Left lung (tissue), 10 donors: ENCODE measurements around the gene TIMM13. TPM values are rescaled to one million over a fixed set of nuclear protein-coding genes. Genes with fewer than 3 reads are reported as not detected.

Source experiments
- ATAC-seq: fragments of 200-7000 bp; cut with Tn5 transposase; one replicate; pipeline ENCODE4 v1.9.1; 2020; ENCODE audit warnings: moderate library complexity
- DNase-seq, 4 donors: peaks; one replicate each; pipeline ENCODE4 v3.0.0-alpha.2; 2013 to 2020
- H3K27ac ChIP-seq, 2 donors: fragments of 200-600 bp; sonication (generic) in 1 of 2; one replicate each; pipeline versions ENCODE4 v1.5.0 to v1.8.0; 2020 to 2021
- H3K27me3 ChIP-seq, 2 donors: fragments of 200-600 bp; sonication (generic) in 1 of 2; one replicate each; pipeline versions ENCODE4 v1.5.0 to v1.8.0; 2020 to 2021
- H3K36me3 ChIP-seq, 2 donors: fragments of 200-600 bp; sonication (generic) in 1 of 2; one replicate each; pipeline versions ENCODE4 v1.5.0 to v1.8.0; 2020 to 2021
- H3K4me1 ChIP-seq, 2 donors: fragments of 200-600 bp; one replicate each; pipeline ENCODE4 v1.8.0; 2021
- H3K4me3 ChIP-seq, 2 donors: fragments of 200-600 bp; sonication (generic) in 1 of 2; one replicate each; pipeline versions ENCODE4 v1.5.0 to v1.8.0; 2020 to 2021; ENCODE audit warnings: mild to moderate bottlenecking in 1 of 2
- H3K9me3 ChIP-seq, 2 donors: fragments of 200-600 bp; sonication (generic) in 1 of 2; one replicate each; pipeline versions ENCODE4 v1.5.0 to v1.8.0; 2020 to 2021
- intact Hi-C, 2 donors: fragments of 100-400 bp; cut with DNase I; formaldehyde crosslinking; loops; one replicate each; pipeline versions ENCODE4 v1.11.2 to v1.14.2; 2022
- polyA plus RNA-seq, 6 donors: library from polyadenylated mRNA; unstranded; fragments of 120-200 nt; gene quantifications; one replicate each; pipeline ENCODE4 v1.2.1, GENCODE V29; 2013; ENCODE audit not compliant: insufficient read length in 6 of 6
- total RNA-seq, 2 donors: library from RNA; stranded (reverse); fragmentation: NEBNext Ultra II Directional; extraction: Animal tissue kit (Norgen Biotek cat#: 25700); gene quantifications; one replicate each; pipeline ENCODE4 v1.2.1, GENCODE V29; 2021
- TF ChIP-seq, protein P1 (sequence below), 2 donors: fragments of 200-600 bp; sonication (generic) in 1 of 2; IDR thresholded peaks; one replicate each; pipeline versions ENCODE4 v1.5.0 to v1.8.0; 2021; ENCODE audit warnings: antibody characterized with exemption in 2 of 2
- donor health status: DM: no; HTN: yes; CAD: no.
- donor health status: DM: no; HTN: no; CAD: no.

The TIMM13 gene
- total and polyA plus RNA-seq, 8 donors, result 47.6 to 98.0 (median 70.8) TPM

DNA sequence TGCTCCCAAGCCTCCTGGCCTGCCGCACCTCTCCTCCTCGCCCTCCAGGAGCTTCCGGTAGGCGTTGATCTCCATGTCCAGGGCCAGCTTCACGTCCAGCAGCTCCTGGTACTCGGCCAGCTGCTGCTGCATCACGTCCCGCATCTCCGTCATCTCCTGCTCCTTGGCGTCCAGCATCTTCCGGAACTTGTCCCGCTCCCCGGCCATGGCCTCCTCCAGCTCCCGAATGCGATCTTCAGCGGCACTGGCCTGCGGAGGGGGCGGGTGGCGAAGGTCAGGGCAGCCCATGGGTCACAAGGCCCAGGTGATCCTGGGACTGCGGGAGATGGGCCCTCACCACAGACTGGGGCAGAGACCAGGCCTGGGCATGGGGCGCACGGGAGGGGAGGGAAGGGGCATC lies 6.9 kb upstream of the TIMM13 start:
- no peak overlapping the region for H3K27ac ChIP-seq
- ATAC-seq, result no peak
- no peaks in the 10 kb centered on the region for H3K27me3 ChIP-seq
- intact Hi-C loops, result no loop called here
- H3K9me3 ChIP-seq, result no peaks in the 10 kb centered on the region
- no peaks in the 10 kb centered on the region for H3K4me1 ChIP-seq
- peak in 1 of 4 donors; percentile 72 for DNase-seq
- peaks cover 0 to 78% of the 10 kb centered on the region in 2 donors for H3K36me3 ChIP-seq
- H3K4me3 ChIP-seq, result no peak overlapping the region
- TF ChIP-seq, protein P1, sequence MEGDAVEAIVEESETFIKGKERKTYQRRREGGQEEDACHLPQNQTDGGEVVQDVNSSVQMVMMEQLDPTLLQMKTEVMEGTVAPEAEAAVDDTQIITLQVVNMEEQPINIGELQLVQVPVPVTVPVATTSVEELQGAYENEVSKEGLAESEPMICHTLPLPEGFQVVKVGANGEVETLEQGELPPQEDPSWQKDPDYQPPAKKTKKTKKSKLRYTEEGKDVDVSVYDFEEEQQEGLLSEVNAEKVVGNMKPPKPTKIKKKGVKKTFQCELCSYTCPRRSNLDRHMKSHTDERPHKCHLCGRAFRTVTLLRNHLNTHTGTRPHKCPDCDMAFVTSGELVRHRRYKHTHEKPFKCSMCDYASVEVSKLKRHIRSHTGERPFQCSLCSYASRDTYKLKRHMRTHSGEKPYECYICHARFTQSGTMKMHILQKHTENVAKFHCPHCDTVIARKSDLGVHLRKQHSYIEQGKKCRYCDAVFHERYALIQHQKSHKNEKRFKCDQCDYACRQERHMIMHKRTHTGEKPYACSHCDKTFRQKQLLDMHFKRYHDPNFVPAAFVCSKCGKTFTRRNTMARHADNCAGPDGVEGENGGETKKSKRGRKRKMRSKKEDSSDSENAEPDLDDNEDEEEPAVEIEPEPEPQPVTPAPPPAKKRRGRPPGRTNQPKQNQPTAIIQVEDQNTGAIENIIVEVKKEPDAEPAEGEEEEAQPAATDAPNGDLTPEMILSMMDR (IDR thresholded peaks at IDR 0.05), result no peak

DNA sequence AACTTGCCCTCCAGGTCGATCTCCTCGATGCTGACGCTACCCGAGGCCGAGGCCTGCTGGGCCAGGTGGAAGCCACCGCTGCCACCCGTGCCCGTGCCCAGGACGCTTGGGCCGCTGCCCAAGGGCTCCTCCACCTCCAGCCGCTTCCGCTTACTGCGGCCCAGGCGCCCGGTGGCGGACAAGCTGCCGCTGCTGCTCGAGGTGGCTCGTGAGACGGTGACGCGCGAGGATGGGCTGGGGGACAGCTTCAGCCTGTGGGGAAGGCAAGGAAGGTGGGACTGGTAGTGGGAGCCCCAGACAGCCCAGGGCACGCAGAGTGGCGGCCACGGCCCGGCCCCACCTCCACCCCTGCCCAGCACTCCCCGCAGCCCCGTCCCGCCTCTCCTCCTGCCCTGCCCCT lies 6.5 kb upstream of the TIMM13 start:
- Histone ChIP-seq H3K9me3 (no peaks in the 10 kb centered on the region), H3K27ac (no peak overlapping the region), H3K4me3 (no peak overlapping the region), H3K4me1 (no peaks in the 10 kb centered on the region), H3K36me3 (peaks cover 0 to 78% of the 10 kb centered on the region in 2 donors), H3K27me3 (no peaks in the 10 kb centered on the region)
- DNase-seq (no peak), ATAC-seq (no peak)
- intact Hi-C loops, result no loop called here
- TF ChIP-seq, protein P1 (IDR thresholded peaks at IDR 0.05), result no peak

DNA sequence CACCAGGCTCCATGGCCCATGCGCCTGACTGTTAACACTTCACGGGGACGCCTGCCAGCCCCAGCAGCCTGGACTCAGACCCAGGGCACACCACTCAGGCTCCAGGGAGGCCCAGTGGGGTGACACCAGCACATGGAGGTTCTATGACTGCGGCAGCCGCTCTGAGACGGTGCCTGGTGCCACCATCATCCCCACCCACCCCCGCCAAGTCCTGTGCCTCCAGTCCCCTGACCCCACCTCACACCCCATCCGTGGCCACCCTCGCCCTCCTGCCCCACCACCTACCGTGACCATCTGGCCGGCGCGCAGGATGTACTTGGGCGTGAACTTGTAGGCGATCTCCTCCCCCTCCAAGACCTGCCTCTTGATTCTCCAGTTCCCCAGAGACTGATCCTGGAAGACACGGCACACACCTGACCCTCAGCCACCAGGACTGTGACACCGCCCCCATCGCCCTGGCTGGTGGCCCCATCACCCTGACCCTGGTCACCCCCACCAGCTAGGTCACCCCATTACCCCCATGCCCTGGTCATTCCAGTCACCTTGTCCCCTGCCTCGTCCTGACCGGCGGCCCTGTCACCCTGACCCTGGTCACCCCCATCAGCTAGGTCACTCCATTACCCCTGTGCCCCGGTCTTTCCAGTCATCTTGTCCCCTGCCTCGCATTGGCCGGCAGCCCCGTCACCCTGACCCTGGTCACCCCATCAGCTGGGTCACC lies 4.9 kb upstream of the TIMM13 start:
- H3K4me1 ChIP-seq, result peaks cover 6 to 10% of the 10 kb centered on the region in 2 donors
- TF ChIP-seq, protein P1 (IDR thresholded peaks at IDR 0.05), result no peak
- no peak overlapping the region for H3K27ac ChIP-seq
- H3K36me3 ChIP-seq, result peaks cover 0 to 65% of the 10 kb centered on the region in 2 donors
- DNase-seq, result peak in 1 of 4 donors; percentile 70
- no peak overlapping the region for H3K4me3 ChIP-seq
- no peaks in the 10 kb centered on the region for H3K9me3 ChIP-seq
- no peaks in the 10 kb centered on the region for H3K27me3 ChIP-seq
- ATAC-seq, result no peak
- intact Hi-C loops, result no loop called here

DNA sequence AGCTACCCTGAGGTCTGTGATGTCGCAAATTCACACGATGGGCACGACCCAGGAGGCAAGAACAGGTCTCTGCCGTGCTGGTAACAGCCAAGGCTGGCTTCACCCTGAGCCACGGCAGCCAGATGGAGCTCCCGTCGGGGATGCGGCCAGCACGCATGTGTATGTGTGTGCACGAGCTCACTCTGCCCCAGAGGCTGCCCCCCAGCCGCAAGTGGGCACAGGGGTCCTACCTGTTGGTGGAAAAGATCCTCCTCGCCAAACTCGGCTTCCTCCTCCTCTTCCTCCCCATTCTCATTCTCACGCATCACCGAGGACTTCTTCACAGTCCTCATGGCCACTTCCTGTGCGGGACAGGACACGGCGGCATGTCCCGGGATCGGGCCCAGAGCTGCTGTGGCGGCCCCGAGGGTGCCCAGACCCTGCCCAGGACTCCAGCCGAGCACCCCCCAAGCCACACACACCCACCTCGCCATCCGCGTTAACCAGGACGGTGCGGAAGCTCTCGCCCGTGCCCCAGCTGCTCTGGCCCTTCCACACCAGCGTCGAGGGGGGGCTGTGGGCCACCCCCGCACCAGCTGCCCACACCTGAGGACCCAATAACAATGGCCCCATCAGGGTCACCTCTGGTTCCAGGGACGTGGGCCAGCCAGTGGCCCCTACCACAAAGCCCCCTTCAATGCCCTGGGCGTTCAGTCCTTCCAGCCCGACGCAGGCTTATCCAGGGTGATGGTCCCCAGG lies 4.1 kb upstream of the TIMM13 start:
- ATAC-seq, result no peak
- TF ChIP-seq, protein P1 (IDR thresholded peaks at IDR 0.05), result no peak

DNA sequence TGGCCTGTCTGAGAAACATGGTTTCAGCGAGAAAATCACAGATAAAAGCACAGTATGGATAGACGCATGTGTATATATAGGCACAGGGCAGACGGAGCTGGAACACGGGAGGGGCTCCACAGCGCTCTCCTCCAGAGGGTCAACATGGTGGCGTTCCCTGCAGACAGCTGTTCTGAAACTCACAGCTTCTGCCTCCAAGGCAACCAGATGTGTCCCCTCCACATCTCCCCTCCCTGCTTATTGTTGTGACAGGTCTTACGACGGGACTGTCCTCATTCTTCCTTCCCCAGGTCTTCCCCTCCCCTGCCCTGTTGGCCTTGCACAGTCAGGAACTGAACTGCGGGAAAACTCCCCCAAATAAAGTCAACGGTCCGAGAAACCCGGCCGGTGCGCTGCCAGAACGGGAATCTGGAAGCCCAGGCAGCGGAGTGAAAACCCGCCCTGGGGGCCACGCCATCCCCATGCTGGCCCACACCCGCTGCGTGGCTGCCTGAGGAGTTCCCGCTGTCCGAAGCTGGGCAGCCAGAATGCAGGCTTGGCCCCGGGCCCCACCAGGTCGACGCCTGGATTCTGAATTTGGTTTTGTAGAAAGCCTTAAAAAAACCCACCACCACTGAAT lies 2.6 kb upstream of the TIMM13 start:
- Histone ChIP-seq H3K4me3 (no peak overlapping the region), H3K4me1 (peaks cover 18 to 28% of the 10 kb centered on the region in 2 donors), H3K27ac (no peak overlapping the region), H3K36me3 (peaks cover 0 to 54% of the 10 kb centered on the region in 2 donors), H3K27me3 (no peaks in the 10 kb centered on the region), H3K9me3 (no peaks in the 10 kb centered on the region)
- TF ChIP-seq, protein P1 (IDR thresholded peaks at IDR 0.05), result no peak
- intact Hi-C loops, result no loop called here
- DNase-seq, result peak in 1 of 4 donors; percentile 77
- ATAC-seq, result no peak

More for the DNA sequence above, 4.1 kb upstream of the TIMM13 start:
- Histone ChIP-seq H3K27ac (no peak overlapping the region), H3K4me3 (no peak overlapping the region), H3K36me3 (peaks cover 0 to 57% of the 10 kb centered on the region in 2 donors), H3K9me3 (no peaks in the 10 kb centered on the region), H3K27me3 (no peaks in the 10 kb centered on the region), H3K4me1 (peaks cover 11 to 15% of the 10 kb centered on the region in 2 donors)
- intact Hi-C loops, result no loop called here
- DNase-seq, result peak in 1 of 4 donors; percentile 69
